Measurements from ENCODE around the gene GPATCH8. TPM values are rescaled to one million over a fixed set of nuclear protein-coding genes. Genes with fewer than 3 reads are reported as not detected.
"Not testable (repeated sequence)": the region's sequence is repeated elsewhere in the genome, so short reads cannot be mapped to it uniquely, and the experiment has no call there.

The GPATCH8 gene
- total and polyA plus RNA-seq, 11 donors: 12.8 to 24.9 (median 20.3) TPM

GRCh38 chr17:44394833-44395232 lies 108.4 kb downstream of the GPATCH8 start:
- DNase-seq: no peak
- H3K36me3 ChIP-seq: peaks cover 0 to 44% (median 33%) of the 10 kb centered on the region in 9 donors
- intact Hi-C loops (cut with DNase I): loop anchor here in 1 of 10 donors (10.0 kb wide), 1 partner anchor 130 kb away; no protein-coding TSS in a partner anchor
- ATAC-seq: no peak
- no peaks in the 10 kb centered on the region for H3K9me3 ChIP-seq
- WGBS, 4 donors: 94 to 100% (median 98%) methylated on average over 2 of the region's 2 CpGs
- no peaks in the 10 kb centered on the region for H3K27me3 ChIP-seq
- no peak overlapping the region for H3K27ac ChIP-seq
- no peak overlapping the region for H3K4me3 ChIP-seq
- peaks cover 0 to 5% (median 0%) of the 10 kb centered on the region in 12 donors for H3K4me1 ChIP-seq
- TF ChIP-seq POLR2A (IDR thresholded peaks at IDR 0.05) (no peak), CTCF (IDR thresholded peaks at IDR 0.05) (no peak)

GRCh38 chr17:44394112-44394511 lies 109.1 kb downstream of the GPATCH8 start:
- H3K4me3 ChIP-seq, ATAC-seq, H3K27me3 ChIP-seq, H3K27ac ChIP-seq, DNase-seq, H3K9me3 ChIP-seq, H3K4me1 ChIP-seq: not testable (repeated sequence)
- intact Hi-C loops (cut with DNase I): loop anchor here in 1 of 10 donors (10.0 kb wide), 1 partner anchor 131 kb away; no protein-coding TSS in a partner anchor
- H3K36me3 ChIP-seq: peaks cover 0 to 37% (median 26%) of the 10 kb centered on the region in 9 donors
- WGBS, 4 donors: 93 to 97% (median 96%) methylated on average over 9 of the region's 9 CpGs

GRCh38 chr17:44390250-44390870 lies 112.8 kb downstream of the GPATCH8 start:
- TF ChIP-seq CTCF (IDR thresholded peaks at IDR 0.05) (no peak), POLR2A (IDR thresholded peaks at IDR 0.05) (no peak)
- no peak overlapping the region for H3K4me3 ChIP-seq
- no peak for ATAC-seq
- H3K27ac ChIP-seq: no peak overlapping the region
- H3K27me3 ChIP-seq: peaks cover 0 to 7% (median 0%) of the 10 kb centered on the region in 9 donors
- H3K4me1 ChIP-seq: peaks cover 0 to 14% (median 7%) of the 10 kb centered on the region in 12 donors
- H3K9me3 ChIP-seq: no peaks in the 10 kb centered on the region
- no peak for DNase-seq
- WGBS, 4 donors: 86 to 91% (median 88%) methylated on average over 10 of the region's 10 CpGs
- intact Hi-C loops (cut with DNase I): loop anchor here in 1 of 10 donors (10.0 kb wide), 1 partner anchor 134 kb away; no protein-coding TSS in a partner anchor
- H3K36me3 ChIP-seq: peaks cover 0 to 5% (median 0%) of the 10 kb centered on the region in 9 donors

- Histone ChIP-seq H3K36me3 (peaks cover 0 to 2% (median 0%) of the 10 kb centered on the region in 9 donors), H3K27me3 (peaks cover 0 to 12% (median 0%) of the 10 kb centered on the region in 9 donors), H3K27ac (no peak overlapping the region), H3K4me3 (no peak overlapping the region), H3K9me3 (no peaks in the 10 kb centered on the region), H3K4me1 (peaks cover 0 to 20% (median 11%) of the 10 kb centered on the region in 12 donors)
- intact Hi-C loops (cut with DNase I): loop anchor here in 2 of 10 donors (10.0 kb wide), 2 partner anchors 55 to 135 kb away; no protein-coding TSS in a partner anchor
- DNase-seq: no peak
- WGBS, 4 donors: 77 to 88% (median 84%) methylated on average over 6 of the region's 6 CpGs
- TF ChIP-seq POLR2A (IDR thresholded peaks at IDR 0.05) (no peak), CTCF (IDR thresholded peaks at IDR 0.05) (no peak)
- no peak for ATAC-seq
These were observed 113.4 kb downstream of the GPATCH8 start for GRCh38 chr17:44389723-44390202.
